GM21390 (cell line): ENCODE measurements around the gene IREB2.
"Not testable (repeated sequence)": the region's sequence is repeated elsewhere in the genome, so short reads cannot be mapped to it uniquely, and the experiment has no call there.

ENCODE experiments used
- ATAC-seq: cut with Tn5 transposase; IDR thresholded peaks from one replicate; pipeline ENCODE4 v1.9.1; 2021; ENCODE audit not compliant: unreplicated experiment

Gene IREB2

GRCh38 chr15:78461171-78461888 is 23.3 kb downstream of the IREB2 start:
- no peak for ATAC-seq

- no peak for ATAC-seq
These were observed 31.0 kb downstream of the IREB2 start for GRCh38 chr15:78469031-78469430.

GRCh38 chr15:78477295-78477694 is 39.3 kb downstream of the IREB2 start:
- no peak for ATAC-seq

- no peak for ATAC-seq
These were observed 41.6 kb downstream of the IREB2 start for GRCh38 chr15:78479650-78480049.

- no peak for ATAC-seq
These were observed 43.9 kb downstream of the IREB2 start for GRCh38 chr15:78481917-78482316.

- no peak for ATAC-seq
These were observed 54.9 kb downstream of the IREB2 start for GRCh38 chr15:78492872-78493271.

- ATAC-seq = no peak
These were observed 63.8 kb downstream of the IREB2 start for GRCh38 chr15:78501857-78502256.

GRCh38 chr15:78502641-78503040 is 64.6 kb downstream of the IREB2 start:
- no peak for ATAC-seq

GRCh38 chr15:78506971-78507830 is 69.2 kb downstream of the IREB2 start, which contains the start of gene HYKK:
Gene HYKK, plus strand, starts transcription at chr15:78507577. Its CDS starts 5,512 bp downstream, at chr15:78513089.
- ATAC-seq = peak; percentile 85

- peak; percentile 19 for ATAC-seq
These were observed 69.8 kb downstream of the IREB2 start for GRCh38 chr15:78507831-78508160.

GRCh38 chr15:78508272-78508671 is 70.3 kb downstream of the IREB2 start:
- ATAC-seq = no peak

GRCh38 chr15:78509726-78510312 is 71.8 kb downstream of the IREB2 start:
- no peak for ATAC-seq

- not testable (repeated sequence) for ATAC-seq
These were observed 82.0 kb downstream of the IREB2 start for GRCh38 chr15:78520035-78520434.

- no peak for ATAC-seq
These were observed 86.2 kb downstream of the IREB2 start for GRCh38 chr15:78524230-78524629.

- no peak for ATAC-seq
These were observed 89.3 kb downstream of the IREB2 start for GRCh38 chr15:78527325-78527724.

- ATAC-seq = no peak
These were observed 95.3 kb downstream of the IREB2 start for GRCh38 chr15:78533331-78533730.

- ATAC-seq = no peak
These were observed 98.1 kb downstream of the IREB2 start for GRCh38 chr15:78536134-78536533.

- no peak for ATAC-seq
These were observed 99.4 kb downstream of the IREB2 start for GRCh38 chr15:78537266-78537905.

- ATAC-seq = no peak
These were observed 100.3 kb downstream of the IREB2 start for GRCh38 chr15:78538358-78538757.

GRCh38 chr15:78539464-78540140 is 101.6 kb downstream of the IREB2 start:
- ATAC-seq = not testable (repeated sequence)
